Measurements from ENCODE around the gene CFAP410. TPM values are rescaled to one million over a fixed set of nuclear protein-coding genes. Genes with fewer than 3 reads are reported as not detected.

CFAP410 gene
- total RNA-seq, 1 donor from 2014 or later = 24.3 TPM

DNA sequence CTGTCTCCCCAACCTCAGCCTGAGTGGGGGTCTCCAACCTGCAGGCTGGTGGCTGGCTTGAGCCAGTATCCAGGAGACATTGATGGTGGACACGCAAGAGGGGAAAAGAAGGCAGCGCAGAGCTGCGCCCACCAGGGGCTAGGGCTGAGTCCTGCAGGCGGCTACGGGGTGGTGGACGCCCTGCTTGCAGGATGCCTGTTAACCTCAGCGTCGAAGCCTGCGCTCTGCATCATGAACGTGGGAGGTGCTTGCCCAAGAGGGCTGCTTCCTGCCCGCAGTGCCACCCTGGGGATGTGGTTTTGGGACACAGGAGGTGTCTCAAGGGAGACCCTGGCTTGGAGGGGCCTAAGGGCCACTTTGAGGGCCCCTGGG, 11.6 kb downstream of the CFAP410 start:
- H3K4me1 ChIP-seq = no peaks in the 10 kb centered on the region
- H3K36me3 ChIP-seq = peaks cover 0 to 34% of the 10 kb centered on the region in 2 donors
- H3K27me3 ChIP-seq = no peaks in the 10 kb centered on the region
- H3K4me3 ChIP-seq = no peak overlapping the region
- no peaks in the 10 kb centered on the region for H3K9me3 ChIP-seq
- intact Hi-C loops (cut with DNase I) = no loop called here
- H3K27ac ChIP-seq = no peak overlapping the region
- no peak for TF ChIP-seq POLR2A (IDR thresholded peaks at IDR 0.05)
- TF ChIP-seq, protein P1, sequence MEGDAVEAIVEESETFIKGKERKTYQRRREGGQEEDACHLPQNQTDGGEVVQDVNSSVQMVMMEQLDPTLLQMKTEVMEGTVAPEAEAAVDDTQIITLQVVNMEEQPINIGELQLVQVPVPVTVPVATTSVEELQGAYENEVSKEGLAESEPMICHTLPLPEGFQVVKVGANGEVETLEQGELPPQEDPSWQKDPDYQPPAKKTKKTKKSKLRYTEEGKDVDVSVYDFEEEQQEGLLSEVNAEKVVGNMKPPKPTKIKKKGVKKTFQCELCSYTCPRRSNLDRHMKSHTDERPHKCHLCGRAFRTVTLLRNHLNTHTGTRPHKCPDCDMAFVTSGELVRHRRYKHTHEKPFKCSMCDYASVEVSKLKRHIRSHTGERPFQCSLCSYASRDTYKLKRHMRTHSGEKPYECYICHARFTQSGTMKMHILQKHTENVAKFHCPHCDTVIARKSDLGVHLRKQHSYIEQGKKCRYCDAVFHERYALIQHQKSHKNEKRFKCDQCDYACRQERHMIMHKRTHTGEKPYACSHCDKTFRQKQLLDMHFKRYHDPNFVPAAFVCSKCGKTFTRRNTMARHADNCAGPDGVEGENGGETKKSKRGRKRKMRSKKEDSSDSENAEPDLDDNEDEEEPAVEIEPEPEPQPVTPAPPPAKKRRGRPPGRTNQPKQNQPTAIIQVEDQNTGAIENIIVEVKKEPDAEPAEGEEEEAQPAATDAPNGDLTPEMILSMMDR (IDR thresholded peaks at IDR 0.05) = no peak
- TF ChIP-seq POLR2AphosphoS5 (IDR thresholded peaks at IDR 0.05; ENCODE audit: insufficient read depth in 1 of 2, low read depth in 1 of 2) = no peak
- DNase-seq (ENCODE audit: extremely low spot score in 2 of 2) = no peak

DNA sequence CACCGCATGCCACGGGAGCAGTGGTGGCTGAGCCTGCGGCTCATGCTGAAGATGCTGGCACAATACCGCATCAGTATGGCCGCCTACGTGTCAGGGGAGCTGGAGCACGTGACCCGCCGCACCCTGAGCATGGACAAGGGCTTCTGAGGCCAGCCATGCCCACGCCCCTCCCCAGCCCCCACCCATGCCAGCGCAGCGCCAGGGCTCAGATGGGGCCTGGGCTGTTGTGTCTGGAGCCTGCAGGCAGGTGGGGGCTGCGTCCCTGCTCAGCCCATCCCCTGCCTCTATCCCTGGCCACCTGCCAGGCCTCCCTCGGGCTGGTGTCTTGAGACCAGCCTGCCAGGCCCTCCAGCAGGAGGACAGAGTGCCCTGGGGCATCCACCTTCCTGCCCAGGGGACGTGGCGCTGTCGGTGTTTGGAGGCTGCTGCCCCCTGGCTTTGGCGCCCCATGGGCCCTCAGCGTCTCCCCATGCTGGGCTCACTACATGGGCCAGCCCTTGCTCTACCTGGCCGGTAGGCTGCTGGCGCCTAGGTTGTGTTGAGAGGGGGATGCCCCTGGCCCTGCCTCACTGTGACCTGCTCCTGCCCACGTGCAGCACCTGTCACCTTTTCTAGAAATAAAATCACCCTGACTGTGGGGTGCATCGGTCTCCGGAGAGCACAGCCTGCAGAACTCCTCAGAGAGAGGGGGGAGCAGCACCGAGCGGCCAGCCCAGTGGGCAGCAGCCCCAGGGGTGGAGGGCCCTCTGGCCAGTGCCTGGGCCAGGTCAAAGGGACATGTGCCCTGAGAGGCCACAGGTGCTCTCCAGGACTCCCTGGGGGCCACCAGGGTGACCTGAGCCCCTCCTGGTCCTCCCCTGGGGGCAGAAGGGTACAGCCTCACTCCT, 12.2 kb downstream of the CFAP410 start:
- Histone ChIP-seq H3K27ac (no peak overlapping the region), H3K4me3 (no peak overlapping the region), H3K36me3 (peaks cover 0 to 40% of the 10 kb centered on the region in 2 donors), H3K27me3 (no peaks in the 10 kb centered on the region), H3K4me1 (no peaks in the 10 kb centered on the region), H3K9me3 (no peaks in the 10 kb centered on the region)
- DNase-seq (ENCODE audit: extremely low spot score in 2 of 2) = no peak
- intact Hi-C loops (cut with DNase I) = no loop called here
- TF ChIP-seq POLR2A (IDR thresholded peaks at IDR 0.05) (no peak), POLR2AphosphoS5 (IDR thresholded peaks at IDR 0.05; ENCODE audit: insufficient read depth in 1 of 2, low read depth in 1 of 2) (no peak)
- TF ChIP-seq, protein P1 (IDR thresholded peaks at IDR 0.05) = no peak

DNA sequence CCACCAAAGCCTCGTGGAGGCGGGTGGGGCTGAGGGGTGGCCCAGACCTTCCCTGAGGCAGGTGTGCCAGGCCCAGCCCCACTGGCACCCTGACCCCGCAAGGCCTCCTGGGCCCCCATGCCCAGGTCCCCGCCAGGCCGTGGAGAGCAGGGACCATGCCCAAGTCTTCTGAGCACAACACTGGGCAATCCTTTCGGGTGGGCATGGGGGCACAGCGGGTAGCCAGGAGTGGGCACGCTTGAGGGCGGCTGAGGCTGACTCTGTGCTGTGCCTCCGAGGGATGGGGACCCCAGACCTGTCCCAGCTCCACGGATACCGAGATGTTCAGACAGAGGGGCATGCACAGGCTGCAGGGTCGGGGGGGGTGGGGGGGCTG, 12.9 kb downstream of the CFAP410 start:
- Histone ChIP-seq H3K36me3 (peaks cover 0 to 47% of the 10 kb centered on the region in 2 donors), H3K4me1 (no peaks in the 10 kb centered on the region), H3K27me3 (no peaks in the 10 kb centered on the region), H3K4me3 (no peak overlapping the region), H3K27ac (no peak overlapping the region), H3K9me3 (no peaks in the 10 kb centered on the region)
- TF ChIP-seq POLR2A (IDR thresholded peaks at IDR 0.05) (no peak), POLR2AphosphoS5 (IDR thresholded peaks at IDR 0.05; ENCODE audit: insufficient read depth in 1 of 2, low read depth in 1 of 2) (no peak)
- TF ChIP-seq, protein P1 (IDR thresholded peaks at IDR 0.05) = no peak
- no peak for DNase-seq (ENCODE audit: extremely low spot score in 2 of 2)
- intact Hi-C loops (cut with DNase I) = no loop called here

DNA sequence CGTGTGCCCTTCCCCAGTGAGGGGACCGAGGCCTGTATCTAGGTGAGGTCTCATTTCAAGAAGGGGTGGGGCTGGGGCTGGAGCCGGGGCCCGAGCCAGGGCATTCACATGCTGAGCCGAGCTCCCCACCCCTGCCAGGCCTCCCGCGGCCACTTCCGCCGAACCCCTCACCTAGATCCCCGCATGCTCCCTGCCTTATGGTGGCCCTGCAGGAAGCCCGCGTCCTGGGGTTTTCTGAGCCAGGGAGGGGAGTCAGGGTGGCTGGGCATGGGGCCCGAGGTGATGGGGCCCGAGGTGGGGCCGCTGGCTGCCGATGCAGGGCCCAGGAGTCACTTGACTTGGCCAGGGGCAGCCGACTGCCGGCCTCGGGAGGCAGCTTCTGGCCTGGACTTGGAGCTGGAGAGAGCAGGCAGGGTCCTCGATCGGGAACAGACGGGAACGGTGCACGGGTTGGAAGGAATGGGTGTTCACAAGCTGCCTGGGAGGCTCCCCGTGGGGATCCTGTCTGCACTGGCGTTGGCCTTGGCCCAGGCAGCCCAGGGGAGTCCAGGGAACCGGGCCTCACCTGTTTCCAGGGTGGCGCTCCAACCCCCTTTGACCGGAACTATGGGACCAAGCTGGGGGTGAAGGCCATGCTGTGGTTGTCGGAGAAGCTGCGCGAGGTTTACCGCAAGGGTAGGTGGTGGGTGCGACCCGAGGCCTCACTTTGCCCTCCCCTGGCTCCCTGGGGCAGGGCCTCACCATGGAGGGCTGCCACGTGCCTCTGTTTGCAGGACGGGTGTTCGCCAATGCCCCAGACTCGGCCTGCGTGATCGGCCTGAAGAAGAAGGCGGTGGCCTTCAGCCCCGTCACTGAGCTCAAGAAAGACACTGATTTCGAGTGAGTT, 13.6 kb downstream of the CFAP410 start:
- TF ChIP-seq POLR2A (IDR thresholded peaks at IDR 0.05) (no peak), POLR2AphosphoS5 (IDR thresholded peaks at IDR 0.05; ENCODE audit: insufficient read depth in 1 of 2, low read depth in 1 of 2) (no peak)
- TF ChIP-seq, protein P1 (IDR thresholded peaks at IDR 0.05) = no peak
- Histone ChIP-seq H3K27me3 (no peaks in the 10 kb centered on the region), H3K27ac (no peak overlapping the region), H3K36me3 (peaks cover 0 to 53% of the 10 kb centered on the region in 2 donors), H3K9me3 (no peaks in the 10 kb centered on the region), H3K4me1 (no peaks in the 10 kb centered on the region), H3K4me3 (no peak overlapping the region)
- intact Hi-C loops (cut with DNase I) = no loop called here
- DNase-seq (ENCODE audit: extremely low spot score in 2 of 2) = no peak

Measured in vagina (tissue), 2 donors.